ENCODE results near the gene CCDC83.

Gene CCDC83

DNA sequence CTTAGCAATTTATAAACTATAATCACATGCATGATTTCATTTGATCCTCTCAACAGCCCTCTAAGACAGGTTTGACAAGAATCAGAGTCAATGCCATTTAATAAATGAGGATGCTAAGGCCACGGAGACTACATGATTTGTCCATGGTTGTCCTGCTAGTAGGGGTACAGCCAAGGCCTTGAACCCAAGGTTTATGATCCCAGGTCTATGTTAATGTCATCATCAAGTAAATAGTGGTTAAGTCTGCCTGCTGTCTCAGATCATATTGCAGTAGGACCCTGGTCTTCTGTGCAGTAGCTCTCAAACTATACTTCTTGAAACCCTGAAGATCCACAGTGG lies 26.6 kb upstream of the CCDC83 start:
- no peak overlapping the region for H3K4me3 ChIP-seq (ENCODE audit: low read depth, low read length)
- no peak overlapping the region; the same call in 1 of the 2 replicates for H3K27ac ChIP-seq (ENCODE audit: extremely low read depth, low read depth, low read length)
- TF ChIP-seq ZNF350 (tag by site-specific recombination; IDR thresholded peaks at IDR 0.05) (no peak), SP7 (tag by site-specific recombination; IDR thresholded peaks at IDR 0.05) (0 out of 2 replicates have a peak, but pooled peaks have one; percentile 11)
- H3K36me3 ChIP-seq (ENCODE audit: control insufficient read depth in 2 of 2, insufficient read depth in 1 of 2, low read length in 2 of 2) = no peaks in the 10 kb centered on the region
- ChIA-PET POLR2A (interaction anchor here (1.5 kb wide), 1 partner anchor 32 kb away, joined by 5 read pairs; no protein-coding TSS in a partner anchor), CTCF (interaction anchor here (1.2 kb wide), 1 partner anchor 26 kb away, joined by 7 read pairs; the partner anchor contains the start of gene CCDC83)
- peaks cover 10% of the 10 kb centered on the region for H3K4me1 ChIP-seq (ENCODE audit: control insufficient read depth, insufficient read depth, low read length)
- no peaks in the 10 kb centered on the region for H3K9me3 ChIP-seq (ENCODE audit: control insufficient read depth, insufficient read depth, low read depth, low read length)

DNA sequence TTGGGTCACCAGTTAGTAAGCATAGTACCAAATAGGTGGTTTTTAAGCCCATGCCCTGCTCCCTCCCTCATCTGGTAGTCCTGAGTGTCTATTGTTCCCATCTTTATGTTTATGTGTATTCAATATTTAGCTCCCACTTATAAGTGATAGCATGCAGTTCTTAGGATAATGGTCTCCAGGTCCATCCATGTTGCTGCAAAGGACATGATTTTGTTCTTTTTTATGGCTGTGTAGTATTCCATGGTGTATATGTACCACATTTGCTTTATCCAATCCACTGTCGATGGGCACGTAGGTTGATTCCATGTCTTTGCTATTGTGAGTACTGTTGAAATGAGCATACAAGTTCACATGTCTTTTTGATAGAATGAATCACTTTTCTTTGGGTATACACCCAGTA lies 26.0 kb upstream of the CCDC83 start:
- POLR2A ChIA-PET = interaction anchor here (1.5 kb wide), 1 partner anchor 33 kb away, joined by 5 read pairs; no protein-coding TSS in a partner anchor

DNA sequence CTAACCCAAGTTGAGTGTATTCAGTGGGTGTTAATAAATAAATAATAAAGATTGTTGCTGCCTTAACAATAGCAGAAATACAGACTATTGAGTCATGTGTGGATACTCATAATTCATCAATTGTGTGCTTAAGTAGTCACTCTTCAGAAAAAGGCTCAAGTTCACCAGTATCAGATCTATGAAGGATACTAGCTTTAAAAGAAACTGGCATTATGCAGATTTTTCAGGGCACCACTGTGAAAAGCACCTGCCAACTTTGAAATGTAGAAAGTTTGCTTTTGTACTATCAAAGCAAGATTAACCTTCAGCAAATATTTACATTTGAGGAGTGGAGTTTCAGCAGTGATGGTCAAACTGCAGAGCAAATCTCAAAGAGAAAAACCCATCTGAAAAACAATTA lies 24.1 kb upstream of the CCDC83 start:
- H3K9me3 ChIP-seq (ENCODE audit: control insufficient read depth, insufficient read depth, low read depth, low read length) = no peaks in the 10 kb centered on the region
- H3K4me1 ChIP-seq (ENCODE audit: control insufficient read depth, insufficient read depth, low read length) = peaks cover 10% of the 10 kb centered on the region
- ChIA-PET POLR2A (no interaction called here), CTCF (interaction anchor here (0.7 to 1.0 kb wide), 2 partner anchors 23 to 24 kb away, joined by 3 to 5 read pairs; partner anchors contain the start of gene CCDC83)
- H3K27ac ChIP-seq (ENCODE audit: extremely low read depth, low read depth, low read length) = no peak overlapping the region
- H3K36me3 ChIP-seq (ENCODE audit: control insufficient read depth in 2 of 2, insufficient read depth in 1 of 2, low read length in 2 of 2) = no peaks in the 10 kb centered on the region
- H3K4me3 ChIP-seq (ENCODE audit: low read depth, low read length) = no peak overlapping the region
- TF ChIP-seq HOXD13 (CRISPR knock-in tag; IDR thresholded peaks at IDR 0.05; ENCODE audit: borderline replicate concordance) (no peak), YY2 (tag by site-specific recombination; IDR thresholded peaks at IDR 0.05) (no peak), ZNF610 (tag by site-specific recombination; IDR thresholded peaks at IDR 0.05; ENCODE audit: borderline replicate concordance) (no peak), KLF8 (tag by site-specific recombination; IDR thresholded peaks at IDR 0.05) (no peak), ZFP37 (tag by site-specific recombination; IDR thresholded peaks at IDR 0.05) (no peak), ZNF596 (tag by site-specific recombination; IDR thresholded peaks at IDR 0.05) (no peak), ZNF501 (tag by site-specific recombination; IDR thresholded peaks at IDR 0.05) (no peak), ZBTB8A (tag by site-specific recombination; IDR thresholded peaks at IDR 0.05) (no peak), ZFP41 (tag by site-specific recombination; IDR thresholded peaks at IDR 0.05; ENCODE audit: borderline replicate concordance) (no peak), ZNF311 (tag by site-specific recombination; IDR thresholded peaks at IDR 0.05; ENCODE audit: borderline replicate concordance) (no peak), ZNF621 (tag by site-specific recombination; IDR thresholded peaks at IDR 0.05) (no peak), ZNF843 (tag by site-specific recombination; IDR thresholded peaks at IDR 0.05) (no peak), ZNF404 (tag by site-specific recombination; IDR thresholded peaks at IDR 0.05) (no peak)
- TF ChIP-seq, protein P1, sequence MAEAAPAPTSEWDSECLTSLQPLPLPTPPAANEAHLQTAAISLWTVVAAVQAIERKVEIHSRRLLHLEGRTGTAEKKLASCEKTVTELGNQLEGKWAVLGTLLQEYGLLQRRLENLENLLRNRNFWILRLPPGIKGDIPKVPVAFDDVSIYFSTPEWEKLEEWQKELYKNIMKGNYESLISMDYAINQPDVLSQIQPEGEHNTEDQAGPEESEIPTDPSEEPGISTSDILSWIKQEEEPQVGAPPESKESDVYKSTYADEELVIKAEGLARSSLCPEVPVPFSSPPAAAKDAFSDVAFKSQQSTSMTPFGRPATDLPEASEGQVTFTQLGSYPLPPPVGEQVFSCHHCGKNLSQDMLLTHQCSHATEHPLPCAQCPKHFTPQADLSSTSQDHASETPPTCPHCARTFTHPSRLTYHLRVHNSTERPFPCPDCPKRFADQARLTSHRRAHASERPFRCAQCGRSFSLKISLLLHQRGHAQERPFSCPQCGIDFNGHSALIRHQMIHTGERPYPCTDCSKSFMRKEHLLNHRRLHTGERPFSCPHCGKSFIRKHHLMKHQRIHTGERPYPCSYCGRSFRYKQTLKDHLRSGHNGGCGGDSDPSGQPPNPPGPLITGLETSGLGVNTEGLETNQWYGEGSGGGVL (tag by site-specific recombination; IDR thresholded peaks at IDR 0.05) = no peak
- TF ChIP-seq, protein P2, sequence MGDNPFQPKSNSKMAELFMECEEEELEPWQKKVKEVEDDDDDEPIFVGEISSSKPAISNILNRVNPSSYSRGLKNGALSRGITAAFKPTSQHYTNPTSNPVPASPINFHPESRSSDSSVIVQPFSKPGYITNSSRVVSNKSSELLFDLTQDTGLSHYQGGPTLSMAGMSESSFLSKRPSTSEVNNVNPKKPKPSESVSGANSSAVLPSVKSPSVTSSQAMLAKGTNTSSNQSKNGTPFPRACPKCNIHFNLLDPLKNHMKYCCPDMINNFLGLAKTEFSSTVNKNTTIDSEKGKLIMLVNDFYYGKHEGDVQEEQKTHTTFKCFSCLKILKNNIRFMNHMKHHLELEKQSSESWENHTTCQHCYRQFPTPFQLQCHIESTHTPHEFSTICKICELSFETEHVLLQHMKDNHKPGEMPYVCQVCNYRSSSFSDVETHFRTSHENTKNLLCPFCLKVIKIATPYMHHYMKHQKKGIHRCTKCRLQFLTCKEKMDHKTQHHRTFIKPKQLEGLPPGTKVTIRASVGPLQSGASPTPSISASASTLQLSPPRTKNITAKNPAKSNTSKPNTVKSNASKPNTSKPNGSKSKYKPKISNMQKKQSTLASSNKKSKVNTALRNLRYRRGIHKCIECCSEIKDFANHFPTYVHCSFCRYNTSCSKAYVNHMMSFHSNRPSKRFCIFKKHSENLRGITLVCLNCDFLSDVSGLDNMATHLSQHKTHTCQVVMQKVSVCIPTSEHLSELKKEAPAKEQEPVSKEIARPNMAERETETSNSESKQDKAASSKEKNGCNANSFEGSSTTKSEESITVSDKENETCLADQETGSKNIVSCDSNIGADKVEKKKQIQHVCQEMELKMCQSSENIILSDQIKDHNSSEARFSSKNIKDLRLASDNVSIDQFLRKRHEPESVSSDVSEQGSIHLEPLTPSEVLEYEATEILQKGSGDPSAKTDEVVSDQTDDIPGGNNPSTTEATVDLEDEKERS (tag by site-specific recombination; IDR thresholded peaks at IDR 0.05) = no peak
- TF ChIP-seq, protein P3, sequence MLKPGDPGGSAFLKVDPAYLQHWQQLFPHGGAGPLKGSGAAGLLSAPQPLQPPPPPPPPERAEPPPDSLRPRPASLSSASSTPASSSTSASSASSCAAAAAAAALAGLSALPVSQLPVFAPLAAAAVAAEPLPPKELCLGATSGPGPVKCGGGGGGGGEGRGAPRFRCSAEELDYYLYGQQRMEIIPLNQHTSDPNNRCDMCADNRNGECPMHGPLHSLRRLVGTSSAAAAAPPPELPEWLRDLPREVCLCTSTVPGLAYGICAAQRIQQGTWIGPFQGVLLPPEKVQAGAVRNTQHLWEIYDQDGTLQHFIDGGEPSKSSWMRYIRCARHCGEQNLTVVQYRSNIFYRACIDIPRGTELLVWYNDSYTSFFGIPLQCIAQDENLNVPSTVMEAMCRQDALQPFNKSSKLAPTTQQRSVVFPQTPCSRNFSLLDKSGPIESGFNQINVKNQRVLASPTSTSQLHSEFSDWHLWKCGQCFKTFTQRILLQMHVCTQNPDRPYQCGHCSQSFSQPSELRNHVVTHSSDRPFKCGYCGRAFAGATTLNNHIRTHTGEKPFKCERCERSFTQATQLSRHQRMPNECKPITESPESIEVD (tag by site-specific recombination; IDR thresholded peaks at IDR 0.05) = no peak
- TF ChIP-seq, protein P4, sequence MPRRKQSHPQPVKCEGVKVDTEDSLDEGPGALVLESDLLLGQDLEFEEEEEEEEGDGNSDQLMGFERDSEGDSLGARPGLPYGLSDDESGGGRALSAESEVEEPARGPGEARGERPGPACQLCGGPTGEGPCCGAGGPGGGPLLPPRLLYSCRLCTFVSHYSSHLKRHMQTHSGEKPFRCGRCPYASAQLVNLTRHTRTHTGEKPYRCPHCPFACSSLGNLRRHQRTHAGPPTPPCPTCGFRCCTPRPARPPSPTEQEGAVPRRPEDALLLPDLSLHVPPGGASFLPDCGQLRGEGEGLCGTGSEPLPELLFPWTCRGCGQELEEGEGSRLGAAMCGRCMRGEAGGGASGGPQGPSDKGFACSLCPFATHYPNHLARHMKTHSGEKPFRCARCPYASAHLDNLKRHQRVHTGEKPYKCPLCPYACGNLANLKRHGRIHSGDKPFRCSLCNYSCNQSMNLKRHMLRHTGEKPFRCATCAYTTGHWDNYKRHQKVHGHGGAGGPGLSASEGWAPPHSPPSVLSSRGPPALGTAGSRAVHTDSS (tag by site-specific recombination; IDR thresholded peaks at IDR 0.05) = no peak
- TF ChIP-seq, protein P5, sequence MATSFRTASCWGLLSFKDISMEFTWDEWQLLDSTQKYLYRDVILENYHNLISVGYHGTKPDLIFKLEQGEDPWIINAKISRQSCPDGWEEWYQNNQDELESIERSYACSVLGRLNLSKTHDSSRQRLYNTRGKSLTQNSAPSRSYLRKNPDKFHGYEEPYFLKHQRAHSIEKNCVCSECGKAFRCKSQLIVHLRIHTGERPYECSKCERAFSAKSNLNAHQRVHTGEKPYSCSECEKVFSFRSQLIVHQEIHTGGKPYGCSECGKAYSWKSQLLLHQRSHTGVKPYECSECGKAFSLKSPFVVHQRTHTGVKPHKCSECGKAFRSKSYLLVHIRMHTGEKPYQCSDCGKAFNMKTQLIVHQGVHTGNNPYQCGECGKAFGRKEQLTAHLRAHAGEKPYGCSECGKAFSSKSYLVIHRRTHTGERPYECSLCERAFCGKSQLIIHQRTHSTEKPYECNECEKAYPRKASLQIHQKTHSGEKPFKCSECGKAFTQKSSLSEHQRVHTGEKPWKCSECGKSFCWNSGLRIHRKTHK (tag by site-specific recombination; IDR thresholded peaks at IDR 0.05) = no peak

More for the DNA sequence above, 26.0 kb upstream of the CCDC83 start:
- CTCF ChIA-PET = interaction anchor here (1.2 kb wide), 1 partner anchor 26 kb away, joined by 7 read pairs; the partner anchor contains the start of gene CCDC83
- H3K36me3 ChIP-seq (ENCODE audit: control insufficient read depth in 2 of 2, insufficient read depth in 1 of 2, low read length in 2 of 2) = no peaks in the 10 kb centered on the region
- H3K9me3 ChIP-seq (ENCODE audit: control insufficient read depth, insufficient read depth, low read depth, low read length) = no peaks in the 10 kb centered on the region
- TF ChIP-seq ZNF146 (tag by site-specific recombination; IDR thresholded peaks at IDR 0.05) (peak; percentile 91), HOXA7 (CRISPR knock-in tag; IDR thresholded peaks at IDR 0.05; ENCODE audit: borderline replicate concordance) (no peak)
- peaks cover 10% of the 10 kb centered on the region for H3K4me1 ChIP-seq (ENCODE audit: control insufficient read depth, insufficient read depth, low read length)
- no peak overlapping the region for H3K27ac ChIP-seq (ENCODE audit: extremely low read depth, low read depth, low read length)
- no peak overlapping the region for H3K4me3 ChIP-seq (ENCODE audit: low read depth, low read length)

Data from HEK293 (cell line).